DMS153 treated with DMSO at 0.1 percent for 48 hours (cell line): ENCODE results near the gene TNIK.
A peak's percentile ranks its signal among the peaks of the same experiment; 100 is the strongest.

Experiments
- DNase-seq: peaks from one replicate; lab custom pipeline; 2025; ENCODE audit not compliant: unreplicated experiment; lab: John Stamatoyannopoulos, UW

The TNIK gene

DNA sequence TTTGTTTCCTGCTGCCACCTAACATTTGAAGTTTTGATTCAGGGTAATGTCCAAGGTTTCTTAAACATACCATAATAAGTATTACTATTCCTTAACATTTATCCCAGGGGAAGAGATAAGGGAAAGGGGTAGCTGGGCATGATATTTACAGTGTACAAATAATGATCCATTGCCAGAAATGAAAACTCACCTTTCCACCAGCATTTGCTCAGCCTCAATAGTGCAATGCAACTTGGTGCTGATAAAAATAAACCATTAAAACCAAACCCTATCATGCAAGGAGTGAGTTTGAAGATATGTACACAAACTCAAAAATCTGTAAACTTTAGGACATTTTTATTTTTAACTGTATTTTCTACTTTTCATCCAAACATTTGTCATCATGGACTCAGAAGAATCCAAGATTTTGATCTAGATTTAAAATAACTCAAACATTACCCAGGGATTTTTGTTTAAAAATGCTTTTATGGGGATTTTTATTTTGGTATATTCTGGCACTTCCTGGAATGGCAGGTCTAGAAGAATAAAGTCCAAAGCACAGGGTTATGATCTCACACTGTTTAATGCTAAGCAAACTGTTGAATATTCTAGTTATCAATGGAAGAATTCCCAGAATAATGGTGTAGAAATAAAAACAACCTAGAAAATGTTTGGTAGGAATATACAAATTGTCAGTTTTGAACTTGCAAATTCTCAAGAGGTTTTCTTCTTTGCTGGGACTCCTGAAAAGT, 401.2 kb downstream of the TNIK start:
- DNase-seq: no peak

DNA sequence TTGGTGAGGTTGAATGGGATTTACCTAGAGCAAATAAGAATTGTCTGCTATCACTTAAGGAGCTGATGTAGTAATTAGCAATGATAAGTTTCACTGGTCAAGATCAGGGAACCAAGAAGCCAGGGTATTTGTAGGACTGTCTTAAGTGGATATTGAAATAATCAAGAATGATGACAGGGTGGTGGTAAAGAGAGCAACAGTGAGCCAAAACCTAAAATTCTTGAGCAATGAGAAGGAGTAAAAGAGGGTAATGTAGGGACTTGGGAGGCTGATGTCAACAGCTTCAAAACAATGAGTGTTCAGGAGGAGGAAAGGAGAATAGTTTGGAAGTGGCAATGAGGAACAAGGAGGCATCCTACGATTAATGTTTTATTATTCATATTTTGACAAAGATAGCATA, 402.1 kb downstream of the TNIK start:
- no peak for DNase-seq

DNA sequence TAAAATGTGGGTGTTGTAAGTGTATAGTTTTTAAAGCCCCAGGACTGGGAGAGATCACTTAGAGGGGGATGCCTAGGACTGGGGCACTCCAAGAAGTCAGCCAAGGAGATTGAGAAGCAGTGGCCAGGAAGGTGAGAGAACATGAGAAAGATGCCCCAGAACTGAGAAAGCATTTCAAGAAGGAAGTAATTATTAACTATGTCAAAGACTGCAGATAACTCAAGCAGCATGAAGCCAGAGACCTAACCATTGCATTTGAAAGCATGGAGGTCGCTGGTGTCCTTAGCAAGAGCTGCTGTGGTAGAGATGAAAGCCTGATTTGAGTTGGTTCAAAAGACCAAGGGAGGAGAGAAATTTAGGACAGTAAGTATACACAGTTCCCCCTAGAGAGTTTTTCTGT, 403.1 kb downstream of the TNIK start:
- DNase-seq: no peak

DNA sequence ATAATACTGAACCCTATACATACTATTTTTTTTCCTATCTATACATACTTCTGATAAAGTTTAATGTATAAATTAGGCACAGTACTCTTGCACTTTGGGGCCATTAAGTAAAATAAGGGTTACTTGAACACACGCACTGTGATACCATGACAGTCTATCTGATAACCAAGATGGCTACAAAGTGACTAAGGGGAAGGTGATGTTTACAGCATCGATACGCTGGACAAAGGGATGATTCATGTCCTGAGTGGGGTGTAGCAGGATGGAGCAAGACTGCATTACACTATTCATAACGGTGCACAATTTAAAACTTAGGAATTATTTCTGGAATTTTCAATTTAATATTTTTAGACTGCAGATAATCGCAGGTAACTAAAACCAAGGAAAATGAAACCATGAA, 403.7 kb downstream of the TNIK start:
- no peak for DNase-seq

DNA sequence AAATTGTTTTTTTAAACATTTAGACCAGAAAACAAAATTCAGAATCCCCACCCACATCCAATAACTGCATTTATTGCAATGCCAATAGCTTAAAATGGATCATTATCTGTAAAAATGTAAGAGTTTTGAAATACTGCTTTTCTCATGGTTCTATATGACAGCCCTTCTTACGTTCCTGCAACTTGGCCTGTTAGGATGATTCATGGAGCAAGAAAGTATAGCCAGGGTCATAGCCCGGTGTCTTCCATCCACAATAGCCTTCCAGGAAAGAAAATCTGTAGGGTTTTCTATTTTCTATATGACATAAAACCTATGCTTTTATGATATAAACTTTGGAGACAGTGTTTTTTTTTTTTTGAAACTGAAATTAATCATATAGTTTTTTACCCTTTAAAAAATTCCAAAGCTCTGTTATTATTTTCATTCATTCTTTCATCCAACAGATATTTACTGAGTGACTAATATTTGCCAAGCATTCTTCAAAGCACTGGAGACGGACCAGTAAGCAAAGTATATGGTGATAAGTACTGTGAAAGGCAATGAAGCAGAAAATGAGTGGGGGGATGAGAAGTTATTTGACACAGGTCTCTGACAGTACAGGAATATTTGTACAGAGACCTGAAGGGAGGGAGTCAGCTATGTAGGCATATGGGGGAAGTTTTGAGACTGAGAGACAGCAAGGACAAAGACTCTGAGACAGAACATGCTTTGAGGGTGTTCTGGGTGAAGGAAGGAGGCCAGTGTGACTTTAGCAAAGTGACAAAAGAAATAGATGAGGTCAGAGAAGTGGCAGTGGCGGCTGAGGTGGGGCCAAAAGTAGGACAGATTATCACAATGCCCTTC, 404.6 kb downstream of the TNIK start:
- no peak for DNase-seq

DNA sequence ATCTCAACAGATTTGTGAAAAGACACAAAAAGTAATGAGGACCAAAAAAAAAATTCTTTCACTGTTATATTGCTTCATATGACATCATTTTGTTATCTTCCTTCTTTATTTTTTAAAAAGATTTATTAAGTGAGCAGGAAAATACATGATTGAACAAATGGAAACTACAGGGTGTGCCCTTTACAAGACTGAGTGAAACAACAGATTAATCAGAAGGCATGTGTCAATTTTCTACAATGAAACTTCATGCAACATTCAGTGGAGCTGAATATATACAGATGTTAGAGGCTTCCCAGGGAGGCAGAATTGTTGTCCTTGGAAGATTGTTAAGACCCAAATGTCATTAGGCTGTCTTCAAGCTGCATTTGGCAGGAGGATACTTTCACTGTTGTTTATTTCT, 405.3 kb downstream of the TNIK start:
- no peak for DNase-seq

DNA sequence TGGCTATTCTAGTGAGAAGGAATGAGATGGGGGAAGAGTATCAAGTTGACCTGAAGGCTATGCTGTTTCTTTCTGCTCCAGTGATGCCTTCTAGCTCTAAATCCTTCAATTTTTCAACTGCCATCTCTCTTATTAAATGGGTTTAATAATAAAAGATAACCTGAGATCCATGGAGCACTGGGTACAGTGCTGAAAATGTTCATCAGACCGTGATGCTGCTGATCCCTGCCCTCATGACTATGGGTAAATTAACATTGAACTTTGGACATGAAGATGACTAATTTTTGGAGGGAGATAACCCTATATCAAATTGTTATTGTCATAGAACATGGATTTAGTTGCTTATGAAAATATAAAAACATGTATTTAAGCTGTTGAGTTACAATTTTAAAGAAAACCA, 406.0 kb downstream of the TNIK start:
- DNase-seq: no peak

DNA sequence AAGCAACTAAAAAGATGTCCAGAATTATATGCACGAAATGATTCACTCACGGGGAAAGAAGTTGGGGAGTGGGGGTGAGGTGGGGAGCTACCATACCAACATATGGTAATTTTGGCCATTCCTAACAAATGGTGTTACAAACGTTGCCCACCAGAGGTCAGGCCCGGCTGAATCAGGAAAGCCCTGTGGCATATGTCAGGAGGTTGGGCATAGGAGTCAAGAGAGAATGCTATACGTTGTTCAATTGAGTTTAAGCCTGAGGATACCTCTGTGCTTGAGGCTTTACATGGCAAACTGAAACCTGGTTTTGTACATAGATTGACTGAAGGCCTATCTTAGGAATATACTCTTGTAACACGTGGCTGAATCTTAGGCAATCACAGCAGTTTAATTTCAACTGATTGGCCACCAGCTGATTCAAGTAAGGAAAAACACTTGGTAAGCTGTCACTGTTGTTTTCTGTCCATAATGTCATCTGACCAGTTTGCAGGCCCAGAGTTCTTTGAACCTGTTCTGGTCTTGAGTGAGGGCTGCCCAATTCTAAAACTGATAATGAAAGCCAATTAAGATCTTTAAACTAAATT, 410.3 kb downstream of the TNIK start:
- peak; percentile 41 for DNase-seq

DNA sequence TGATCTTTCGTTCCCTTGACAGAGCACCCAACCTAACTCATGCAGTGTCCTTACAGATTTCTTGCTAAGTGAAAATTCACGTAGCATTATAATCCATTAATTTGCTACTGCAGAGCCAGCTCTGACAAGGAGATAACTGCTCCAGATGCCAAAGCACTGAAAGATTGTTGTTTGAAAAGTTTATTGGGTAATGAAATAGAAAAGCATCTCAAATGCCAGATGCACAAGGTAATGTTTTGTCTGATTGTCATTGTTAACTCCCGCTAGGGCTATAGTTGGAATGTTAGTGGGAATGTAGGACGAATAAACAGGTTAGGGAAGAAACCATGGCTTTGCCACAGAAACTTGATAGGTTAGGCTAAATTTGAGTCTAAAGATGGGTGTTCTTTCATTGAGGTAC, 413.4 kb downstream of the TNIK start:
- DNase-seq: no peak

DNA sequence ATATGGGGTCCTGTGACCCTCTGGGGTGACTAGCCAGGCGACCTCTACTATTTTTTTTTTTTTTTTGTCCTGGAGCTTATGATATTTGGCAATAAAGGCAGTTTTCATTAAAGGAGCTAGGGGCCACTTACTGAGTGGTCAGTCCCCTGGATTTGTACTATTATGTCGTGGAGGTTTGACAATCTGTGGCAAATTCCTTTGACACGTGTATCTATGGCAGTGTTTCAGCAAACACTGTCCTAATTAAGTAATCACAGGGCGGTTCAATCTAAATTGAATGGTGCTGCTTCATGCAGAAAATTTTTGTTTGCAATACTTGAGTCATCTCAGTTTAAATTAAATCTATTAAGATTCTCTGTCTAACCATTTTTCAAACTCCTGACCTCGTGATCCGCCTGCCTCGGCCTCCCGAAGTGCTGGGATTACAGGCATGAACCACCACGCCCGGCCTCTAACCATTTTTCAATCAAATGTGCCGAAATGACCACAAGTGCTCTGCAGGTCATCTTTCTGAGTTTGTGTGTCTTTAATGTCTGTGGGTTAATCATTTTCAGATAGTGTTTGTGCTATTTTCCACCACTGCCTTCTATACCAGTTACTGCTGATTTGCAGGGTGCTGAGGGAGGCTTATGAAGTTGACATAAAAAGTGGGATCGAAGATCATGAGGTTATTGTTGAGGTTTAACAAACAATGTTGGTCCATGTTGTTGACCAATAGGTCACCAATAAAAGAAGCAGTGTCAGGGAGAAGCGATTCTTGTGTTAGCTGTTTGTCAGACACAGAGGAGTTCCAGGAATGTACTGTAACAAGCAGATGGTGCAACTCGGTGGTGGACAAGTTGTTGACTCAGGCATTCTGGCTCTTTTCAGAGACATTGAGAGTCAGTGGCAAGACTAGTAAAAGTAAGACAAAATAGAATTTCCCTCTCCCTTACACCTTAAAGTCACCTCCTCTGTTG, 415.1 kb downstream of the TNIK start:
- no peak for DNase-seq

DNA sequence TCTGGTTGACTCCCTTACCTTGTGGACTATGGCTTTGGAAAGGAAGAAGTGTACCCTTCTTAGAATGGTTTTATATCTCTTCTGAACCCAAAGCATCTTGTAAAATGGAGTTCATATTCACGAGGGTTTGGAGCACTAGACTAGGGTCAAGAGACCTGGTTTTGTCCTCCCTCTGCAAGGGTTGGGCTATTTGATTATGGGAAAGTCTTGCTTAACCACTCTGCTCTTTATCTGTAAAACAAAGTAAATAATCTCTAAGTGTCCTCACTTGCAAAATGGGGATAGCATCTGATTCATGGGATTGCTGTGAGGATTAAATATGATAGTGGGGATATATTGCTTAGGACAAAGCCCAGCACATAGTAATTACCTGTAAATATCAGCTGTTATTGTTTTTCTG, 415.8 kb downstream of the TNIK start:
- no peak for DNase-seq

DNA sequence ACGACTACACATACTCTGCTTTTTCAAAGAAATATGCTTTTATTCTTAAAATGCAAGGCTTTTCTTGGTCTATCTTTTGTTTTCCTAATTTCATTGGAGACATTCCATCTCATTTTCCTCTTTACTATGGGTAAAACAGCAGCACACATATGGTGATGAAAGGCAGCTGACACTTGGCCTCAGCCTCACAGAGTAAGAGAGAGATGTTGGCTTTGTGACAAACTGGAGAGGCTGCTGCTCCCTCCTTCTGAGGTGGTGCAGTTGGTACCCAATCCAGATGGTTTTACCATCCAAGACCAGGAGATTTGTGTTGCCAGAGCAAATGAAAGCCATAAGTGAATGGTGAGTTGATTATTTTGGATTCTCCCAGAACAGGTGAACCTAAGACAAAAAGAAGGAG, 420.5 kb downstream of the TNIK start:
- no peak for DNase-seq

DNA sequence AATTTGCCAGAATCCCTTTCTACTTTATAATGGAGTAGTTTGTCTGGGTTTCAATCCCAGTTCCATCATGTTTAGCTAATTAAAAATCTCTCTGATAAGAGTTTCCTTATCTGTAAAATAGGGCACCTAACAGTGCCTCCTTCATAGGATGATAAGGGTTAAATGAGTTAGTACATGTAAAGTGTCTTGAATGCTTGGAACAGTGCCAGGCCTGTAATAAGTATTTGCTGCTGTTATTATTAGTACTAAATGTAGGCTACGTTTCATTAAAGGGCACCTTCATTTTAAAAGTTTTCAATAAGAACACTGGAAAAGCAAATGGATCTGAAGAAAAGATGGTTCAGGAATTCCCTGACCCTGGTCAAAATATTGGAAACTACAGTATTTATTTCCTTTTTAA, 421.9 kb downstream of the TNIK start:
- DNase-seq: no peak

DNA sequence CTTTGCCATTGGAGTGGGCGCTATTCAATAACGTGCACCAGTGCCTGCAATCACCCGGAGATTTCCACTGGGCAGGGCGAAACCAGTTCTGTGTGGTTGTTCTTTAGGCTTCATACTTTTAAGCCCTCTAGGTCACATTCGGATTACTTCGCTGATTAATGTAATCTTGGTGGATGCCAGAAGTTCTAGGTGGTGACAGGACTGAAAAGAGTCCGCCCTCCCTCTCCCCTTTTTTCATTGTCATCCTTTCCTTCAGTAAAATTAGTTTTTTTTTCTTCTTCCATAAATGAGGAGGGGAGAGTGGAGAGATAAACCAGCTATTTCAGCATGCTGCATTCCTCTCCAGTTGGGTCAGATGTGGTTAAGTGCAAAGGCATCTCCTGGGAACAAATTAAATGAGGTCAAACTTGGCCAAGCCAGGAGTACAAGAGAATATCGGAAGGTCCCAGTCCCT, 431.4 kb downstream of the TNIK start:
- DNase-seq: no peak

DNA sequence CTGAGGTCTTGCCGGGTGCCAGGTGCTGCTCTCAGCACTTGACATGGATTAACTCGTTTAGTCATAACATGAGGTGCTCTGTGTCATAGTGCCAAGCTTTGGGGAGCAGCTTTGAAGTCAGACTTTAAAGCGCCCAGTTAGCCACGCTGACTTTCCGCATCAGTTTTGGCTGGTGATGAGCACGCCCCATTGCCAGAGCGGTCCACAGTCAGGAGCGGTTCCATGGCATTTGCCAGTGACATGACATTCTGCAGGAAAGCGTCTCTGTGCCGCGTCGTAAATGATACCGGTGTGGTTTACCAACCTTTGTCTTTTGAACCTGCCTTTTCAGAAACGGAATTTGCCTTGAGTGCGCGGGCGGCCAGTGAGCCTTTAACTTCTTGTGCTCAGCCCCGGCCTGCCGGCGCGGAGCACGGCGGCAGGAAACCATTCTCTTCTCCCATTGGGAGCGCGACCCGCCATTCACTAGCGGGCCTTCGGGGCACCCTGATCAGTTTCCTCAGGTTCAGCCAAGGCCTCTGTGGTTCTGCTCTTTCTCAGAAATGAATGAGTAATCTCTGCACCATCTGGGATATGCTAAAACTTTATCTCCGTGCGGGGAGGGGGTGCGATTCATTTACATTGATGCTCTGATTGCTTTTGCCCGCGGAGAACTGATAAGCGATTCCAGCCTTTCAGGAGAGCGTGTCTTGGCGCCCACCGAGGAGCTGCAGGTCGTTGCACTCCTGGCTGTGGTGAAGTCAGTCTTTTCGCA, 432.0 kb downstream of the TNIK start:
- peak; percentile 27 for DNase-seq

DNA sequence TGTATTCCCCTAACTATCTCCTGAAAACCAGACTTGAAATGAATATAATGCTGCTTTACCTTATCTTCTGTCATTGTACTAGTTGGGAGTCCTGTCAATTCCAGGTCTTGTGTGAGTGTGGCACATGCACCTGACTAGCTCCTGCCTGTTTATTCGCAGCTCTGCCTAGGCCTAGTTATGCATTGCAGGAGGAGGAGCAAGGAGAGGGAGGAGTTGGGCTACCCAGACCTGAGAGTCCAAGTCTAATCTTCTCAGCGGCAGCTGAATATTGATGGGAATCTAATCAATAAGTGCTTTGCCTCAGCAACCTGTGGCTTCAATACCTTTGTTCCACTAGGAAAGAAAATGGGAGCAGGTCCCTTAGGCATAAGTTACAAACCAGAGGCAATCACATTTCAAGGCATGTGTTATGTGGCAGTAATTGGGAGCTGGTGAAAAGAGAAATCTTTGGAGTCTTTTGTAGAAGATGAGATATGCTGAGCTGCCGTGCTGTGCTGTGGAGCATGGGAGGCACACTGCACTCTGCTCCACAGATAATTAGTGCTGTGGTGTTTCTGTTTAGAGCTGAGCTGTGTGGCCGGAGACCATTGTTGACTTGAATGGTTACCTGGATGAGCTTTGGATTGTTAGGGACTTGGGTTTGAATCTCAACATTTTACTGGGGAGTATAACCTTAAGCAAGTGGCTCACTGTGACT, 433.5 kb downstream of the TNIK start, which contains the start of gene SLC2A2:
Gene SLC2A2, minus strand, starts transcription at position 124 of the 697 bp plus-strand sequence. Its CDS starts 50 bp downstream, at position 74.
- no peak for DNase-seq

DNA sequence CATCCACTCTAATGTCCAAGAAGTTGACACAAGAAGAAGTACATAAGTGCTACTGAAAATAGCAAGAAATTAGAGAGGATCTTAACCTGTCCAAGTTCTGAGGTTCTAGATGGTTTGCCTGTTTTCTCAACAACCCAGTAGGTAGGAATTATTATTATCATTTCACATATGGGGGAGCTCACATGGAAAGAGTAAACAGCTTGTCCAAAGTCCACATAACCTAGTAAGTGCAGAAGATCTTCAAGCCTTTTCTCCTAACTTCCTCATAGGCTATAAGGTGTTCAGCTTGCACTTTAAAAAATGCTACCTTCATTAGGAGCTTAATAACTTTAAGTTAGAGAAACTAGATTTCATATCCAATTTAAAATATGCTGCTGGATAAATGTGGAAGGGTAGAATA, 436.6 kb downstream of the TNIK start:
- no peak for DNase-seq

DNA sequence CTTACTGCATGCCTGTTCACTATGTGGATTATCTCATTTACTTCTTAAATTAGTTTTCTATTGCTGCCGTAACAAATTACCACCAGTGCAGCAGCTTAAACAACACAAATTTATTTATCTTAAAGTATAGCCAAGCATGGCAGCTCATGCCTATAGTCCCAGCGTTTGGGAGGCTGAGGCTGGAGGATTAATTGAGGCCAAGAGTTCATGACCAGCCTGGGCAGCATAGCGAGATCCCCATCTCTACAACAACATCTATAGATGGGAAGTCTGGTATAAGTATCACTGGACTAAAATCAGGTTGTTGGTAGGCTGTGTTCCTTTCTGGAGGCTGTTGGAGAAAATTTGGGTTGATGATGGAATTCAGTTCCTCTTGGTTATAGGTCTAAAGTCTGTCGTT, 438.8 kb downstream of the TNIK start:
- DNase-seq: no peak

DNA sequence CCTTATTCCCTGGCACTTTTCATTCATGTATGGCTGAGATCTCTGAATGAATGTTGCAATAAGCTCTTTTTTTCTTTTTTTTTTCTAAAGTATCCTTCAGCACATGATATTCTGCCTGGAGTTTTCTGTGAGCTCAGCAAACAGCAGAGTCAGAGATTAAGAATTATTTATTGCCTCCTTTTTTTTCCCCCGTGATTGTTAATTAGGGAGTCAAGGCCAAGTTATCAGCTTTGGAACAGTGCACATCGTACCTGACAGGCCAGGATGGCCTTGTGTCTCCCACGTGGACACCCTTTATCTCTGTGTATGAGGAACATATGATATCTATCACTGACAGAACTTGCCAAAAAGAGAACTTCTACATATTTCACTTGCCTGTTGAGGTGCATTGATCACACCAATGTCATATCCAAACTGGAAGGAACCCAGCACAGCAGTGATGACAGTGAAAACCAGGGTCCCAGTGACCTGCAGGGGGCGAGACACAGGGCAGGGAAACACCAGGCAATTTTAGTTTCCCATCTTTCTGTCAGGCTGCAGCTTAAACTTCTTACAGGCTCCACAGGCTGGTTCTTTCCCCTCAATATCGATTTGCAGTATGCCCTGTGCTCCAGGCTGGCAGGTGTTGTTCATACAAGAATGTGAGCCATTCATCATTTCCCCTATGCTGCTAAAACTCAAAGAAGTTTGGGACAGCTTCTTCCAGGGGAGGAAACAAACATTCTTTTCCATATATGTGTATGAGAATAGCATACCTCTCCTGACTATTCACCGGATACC, 441.9 kb downstream of the TNIK start:
- no peak for DNase-seq
